SH-SY5Y (cell line): Measurements from ENCODE around the gene PTX3.

ENCODE experiments used
- GATA2 ChIP-seq: IDR thresholded peaks from 2 replicates; pipeline ENCODE4 v1.6.1; 2011; ENCODE audit warnings: mild to moderate bottlenecking, low read depth, low read length
- GATA3 ChIP-seq: IDR thresholded peaks from 2 replicates; pipeline ENCODE4 v1.6.1; 2011; ENCODE audit warnings: low read depth, mild to moderate bottlenecking, low read length, moderate library complexity

PTX3 gene

GRCh38 chr3:157410945-157411344 is 25.7 kb upstream of the PTX3 start:
- TF ChIP-seq GATA3 (no peak), GATA2 (no peak)

GRCh38 chr3:157412323-157412855 is 24.3 kb upstream of the PTX3 start:
- TF ChIP-seq GATA3, result no peak
- TF ChIP-seq GATA2, result no peak

GRCh38 chr3:157414861-157415260 is 21.8 kb upstream of the PTX3 start:
- no peak for TF ChIP-seq GATA3
- TF ChIP-seq GATA2, result no peak

- TF ChIP-seq GATA3 (no peak), GATA2 (no peak)
These were observed 20.1 kb upstream of the PTX3 start for GRCh38 chr3:157416347-157417087.

- TF ChIP-seq GATA3 (no peak), GATA2 (no peak)
These were observed 19.4 kb upstream of the PTX3 start for GRCh38 chr3:157417247-157417646.

GRCh38 chr3:157418104-157418503 is 18.5 kb upstream of the PTX3 start:
- no peak for TF ChIP-seq GATA3
- TF ChIP-seq GATA2, result no peak

GRCh38 chr3:157420606-157421130 is 16.0 kb upstream of the PTX3 start:
- TF ChIP-seq GATA2, result no peak
- TF ChIP-seq GATA3, result no peak

GRCh38 chr3:157423337-157423736 is 13.3 kb upstream of the PTX3 start:
- TF ChIP-seq GATA2 (no peak), GATA3 (no peak)

- no peak for TF ChIP-seq GATA3
- TF ChIP-seq GATA2, result no peak
These were observed 8.7 kb upstream of the PTX3 start for GRCh38 chr3:157427901-157428300.

- TF ChIP-seq GATA3, result no peak
- TF ChIP-seq GATA2, result no peak
These were observed 7.8 kb upstream of the PTX3 start for GRCh38 chr3:157428853-157429252.

GRCh38 chr3:157429708-157430107 is 6.9 kb upstream of the PTX3 start:
- TF ChIP-seq GATA2 (no peak), GATA3 (no peak)

- TF ChIP-seq GATA3, result no peak
- no peak for TF ChIP-seq GATA2
These were observed 1.6 kb downstream of the PTX3 start for GRCh38 chr3:157438194-157438730.

- TF ChIP-seq GATA3 (no peak), GATA2 (no peak)
These were observed 4.5 kb downstream of the PTX3 start for GRCh38 chr3:157441102-157441624.

GRCh38 chr3:157442729-157443128 is 6.1 kb downstream of the PTX3 start:
- TF ChIP-seq GATA2, result no peak
- no peak for TF ChIP-seq GATA3
